Hepatic stellate cell (primary cell): ENCODE results near the gene SPAG5.

Experiments
- DNase-seq: peaks from one replicate; pipeline ENCODE4 v3.0.0; 2011; ENCODE audit warnings: low spot score

The SPAG5 gene

DNA sequence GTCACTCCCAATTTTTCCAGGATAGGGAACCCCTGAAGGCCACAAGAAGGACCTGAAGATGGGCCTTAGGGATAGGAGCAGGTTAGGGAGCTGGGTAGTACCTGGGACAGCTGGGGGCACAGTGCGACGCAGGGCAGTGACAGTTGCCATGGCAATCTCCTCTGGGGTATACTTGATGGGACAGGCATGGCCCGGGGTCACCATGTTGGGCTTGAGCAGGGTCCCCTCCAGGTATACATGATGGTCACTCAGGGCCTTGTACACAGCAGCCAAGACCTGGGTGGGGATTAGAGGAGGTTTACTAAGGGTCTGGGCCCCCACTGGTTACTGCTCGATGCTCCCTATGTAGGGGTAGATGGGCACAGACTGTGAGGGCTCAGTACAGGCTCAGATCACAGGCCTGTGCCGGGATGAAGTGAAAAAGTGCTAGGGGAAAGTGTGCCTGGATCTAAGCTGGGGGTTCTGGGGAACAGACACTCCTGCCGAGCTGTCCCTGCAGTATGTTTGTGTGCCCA is 24.8 kb downstream of the SPAG5 start:
- DNase-seq, result no peak

GRCh38 chr17:28573521-28573920 is 25.3 kb downstream of the SPAG5 start:
- no peak for DNase-seq

DNA sequence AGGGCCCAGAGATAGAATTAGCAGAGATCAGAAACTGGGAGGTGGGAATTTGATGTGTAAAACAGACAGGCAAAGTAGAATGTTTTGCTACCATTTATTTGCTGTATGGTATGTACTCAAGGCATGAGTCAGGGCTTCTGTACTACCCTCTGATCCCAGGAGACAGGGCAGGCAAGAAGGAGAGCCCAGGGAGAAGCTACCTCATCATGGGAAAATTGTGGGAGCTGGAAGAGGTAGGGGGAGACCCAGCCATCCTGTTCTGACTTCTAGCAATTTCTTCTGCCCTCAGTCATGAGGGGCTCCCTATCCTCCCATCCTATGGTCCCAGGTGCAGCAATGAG is 25.8 kb downstream of the SPAG5 start:
- DNase-seq, result peak; percentile 40

GRCh38 chr17:28572259-28573039 is 26.4 kb downstream of the SPAG5 start:
- DNase-seq, result no peak

GRCh38 chr17:28571361-28572122 is 27.3 kb downstream of the SPAG5 start, which contains the start of gene PIGS:
TSS of gene PIGS (minus strand) at chr17:28571524. CDS start at chr17:28571496, 28 bp downstream.
- DNase-seq, result peak; percentile 99

DNA sequence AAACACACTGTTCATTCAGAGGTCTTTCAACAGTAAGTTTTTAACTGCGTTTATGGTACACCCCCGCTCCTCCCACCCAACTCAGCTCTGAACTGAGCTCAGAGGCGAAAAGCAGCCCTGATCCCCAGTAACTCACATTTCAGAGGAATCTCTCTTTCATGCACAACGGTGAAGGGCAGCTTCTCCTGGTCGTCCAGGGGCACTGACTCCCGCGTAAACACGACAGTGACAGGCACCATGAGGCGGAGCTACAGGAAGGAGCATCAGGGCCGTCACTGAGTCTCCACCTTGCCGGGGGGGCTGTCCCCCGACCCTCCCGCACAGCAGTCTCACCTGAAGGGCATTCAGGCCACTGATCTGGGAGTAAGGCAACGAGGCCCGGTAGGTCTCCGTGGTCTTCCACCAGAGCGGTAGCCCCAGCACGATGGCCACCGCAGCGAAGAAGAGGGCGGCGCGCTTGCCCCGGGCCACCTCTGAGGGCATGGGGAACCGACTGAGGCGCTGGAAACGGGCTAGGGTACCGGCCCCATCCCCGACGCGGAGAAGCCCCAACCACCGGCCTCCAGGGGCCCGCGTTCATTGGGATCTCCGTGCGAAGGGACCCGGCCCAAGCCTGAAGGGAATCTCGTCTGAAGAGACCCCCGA is 28.0 kb downstream of the SPAG5 start:
- DNase-seq, result peak; percentile 43

- DNase-seq, result no peak
These were observed 29.4 kb downstream of the SPAG5 start for GRCh38 chr17:28569446-28569845.

DNA sequence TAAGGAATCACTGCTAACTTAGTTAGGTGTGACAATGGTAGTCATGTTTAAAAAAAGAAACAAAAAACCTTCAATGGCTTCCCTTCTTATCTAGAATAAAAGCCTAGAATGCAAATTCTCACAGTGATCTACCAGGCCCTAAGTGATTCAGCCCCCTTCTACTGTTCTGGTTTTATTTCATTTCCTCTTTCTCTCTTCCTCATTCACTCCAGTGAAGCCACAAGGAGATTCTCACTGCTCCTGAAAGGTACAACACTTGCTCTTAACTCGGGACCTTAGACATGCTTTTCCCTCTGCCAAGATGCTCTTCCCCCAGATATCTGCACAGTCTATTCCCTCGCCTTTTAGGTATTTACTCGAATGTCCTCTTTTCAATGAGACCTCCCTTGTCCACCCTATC is 31.2 kb downstream of the SPAG5 start:
- DNase-seq, result no peak

- peak; percentile 70 for DNase-seq
These were observed 35.4 kb downstream of the SPAG5 start for GRCh38 chr17:28563475-28563874.

GRCh38 chr17:28555022-28555421 is 43.8 kb downstream of the SPAG5 start:
- no peak for DNase-seq

- no peak for DNase-seq
These were observed 44.3 kb downstream of the SPAG5 start for GRCh38 chr17:28554565-28554964.

DNA sequence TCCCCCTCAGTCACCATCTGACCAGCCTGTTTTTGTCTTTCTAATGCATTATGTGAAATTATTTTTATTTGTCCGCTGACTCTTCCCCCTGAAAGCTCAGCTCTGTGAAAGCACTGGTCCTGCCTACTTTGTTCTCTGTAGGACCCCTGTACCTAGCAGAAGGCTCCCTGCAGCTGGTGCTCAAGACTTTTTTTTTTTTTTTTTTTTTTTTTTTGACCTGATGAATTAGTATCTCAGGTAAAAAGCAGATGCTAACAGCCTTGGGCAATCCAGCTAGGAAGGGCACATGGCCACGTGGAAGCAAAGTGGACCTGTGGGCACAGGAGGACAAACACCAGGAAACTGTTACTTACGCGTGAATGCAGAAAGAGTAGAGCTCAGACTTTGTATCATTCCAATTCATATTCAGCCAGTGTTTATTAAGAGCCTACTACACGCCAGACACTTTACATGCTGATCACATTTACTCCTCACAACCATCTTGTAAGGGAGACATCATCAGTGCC is 45.8 kb downstream of the SPAG5 start:
- DNase-seq, result no peak

GRCh38 chr17:28552176-28552999 is 46.4 kb downstream of the SPAG5 start, which contains the start of gene UNC119:
TSS of gene UNC119 (minus strand) at chr17:28552624. CDS start at chr17:28552557, 67 bp downstream.
- DNase-seq, result peak; percentile 92

- DNase-seq, result peak; percentile 65
These were observed 47.2 kb downstream of the SPAG5 start for GRCh38 chr17:28551421-28552175.

- no peak for DNase-seq
These were observed 48.0 kb downstream of the SPAG5 start for GRCh38 chr17:28550858-28551257.

DNA sequence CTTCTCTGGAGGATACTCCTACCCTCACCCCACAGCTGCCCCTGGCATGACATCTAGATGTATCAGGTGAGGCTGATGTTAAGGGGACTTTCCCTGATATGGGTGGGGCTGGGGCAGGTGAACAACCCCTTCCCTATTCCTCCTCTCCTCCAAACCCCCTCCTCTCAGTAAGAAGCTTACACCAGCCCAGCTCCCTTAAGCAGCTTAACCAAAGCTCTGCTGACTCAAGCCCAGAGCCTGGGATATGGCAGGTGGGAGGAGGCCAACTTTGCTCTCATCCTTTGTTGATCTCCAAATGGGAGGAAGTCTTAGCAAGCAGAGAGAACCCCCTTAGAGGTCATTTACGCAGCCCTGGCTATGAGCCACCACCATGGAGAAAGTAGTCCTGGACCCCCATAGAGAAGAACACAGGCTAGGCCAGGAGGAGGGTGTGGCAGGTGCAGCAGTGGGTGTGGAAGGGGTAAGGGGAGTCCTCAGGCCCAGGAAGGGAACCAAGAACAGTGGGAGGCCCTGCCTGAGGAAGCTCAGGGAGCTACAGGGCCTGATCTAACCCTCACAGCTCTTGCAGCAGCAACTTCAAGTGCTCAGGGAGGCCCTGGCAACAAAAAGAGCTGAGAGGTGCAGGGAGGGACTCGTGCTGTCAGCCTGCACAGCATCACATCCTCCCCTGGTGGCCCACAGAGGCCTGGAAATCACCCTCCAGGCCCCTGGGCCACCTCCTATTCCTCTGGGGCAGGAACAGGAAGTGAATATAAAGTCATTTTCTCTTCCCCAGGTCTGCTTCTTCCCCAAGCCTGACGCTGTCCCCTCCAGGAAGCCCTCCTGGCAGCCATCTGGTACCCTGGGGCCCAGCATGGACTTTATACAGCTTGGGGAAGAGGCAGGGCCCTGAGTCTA is 49.3 kb downstream of the SPAG5 start:
- DNase-seq, result no peak

DNA sequence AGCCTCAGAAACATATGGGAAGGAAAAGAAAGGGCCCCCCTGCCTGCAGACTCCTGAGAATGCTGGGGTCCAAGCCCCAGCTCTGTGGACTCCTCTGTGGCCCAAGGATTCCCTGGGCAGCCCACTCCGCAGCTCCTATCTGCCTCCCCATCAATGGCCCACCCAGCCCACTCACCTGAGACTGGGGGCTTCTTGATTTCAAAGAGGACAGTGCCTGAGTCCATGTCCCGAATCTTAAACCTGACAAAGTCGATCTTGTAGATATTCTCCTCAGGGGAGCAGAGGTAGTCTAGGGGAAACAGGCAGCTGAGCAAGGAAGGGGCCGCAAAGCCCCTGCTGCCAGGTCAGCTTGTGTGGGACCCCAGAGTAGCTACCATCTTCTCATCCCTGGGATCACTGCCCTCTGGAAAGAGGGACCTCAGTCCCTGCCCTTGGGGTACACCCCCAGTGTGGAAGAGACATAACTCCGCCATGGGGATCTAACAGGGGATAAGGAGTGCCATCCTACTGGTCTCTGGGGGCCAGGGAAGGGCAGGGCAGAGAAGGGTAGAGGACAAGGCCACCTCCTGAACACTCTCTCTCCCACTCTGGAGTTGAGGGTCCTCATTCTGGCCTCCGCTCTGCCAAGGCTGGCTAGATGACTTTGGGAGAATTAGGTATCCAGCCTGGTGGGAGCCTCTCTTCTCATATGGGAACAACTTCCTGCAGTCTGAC is 50.3 kb downstream of the SPAG5 start:
- DNase-seq, result no peak

DNA sequence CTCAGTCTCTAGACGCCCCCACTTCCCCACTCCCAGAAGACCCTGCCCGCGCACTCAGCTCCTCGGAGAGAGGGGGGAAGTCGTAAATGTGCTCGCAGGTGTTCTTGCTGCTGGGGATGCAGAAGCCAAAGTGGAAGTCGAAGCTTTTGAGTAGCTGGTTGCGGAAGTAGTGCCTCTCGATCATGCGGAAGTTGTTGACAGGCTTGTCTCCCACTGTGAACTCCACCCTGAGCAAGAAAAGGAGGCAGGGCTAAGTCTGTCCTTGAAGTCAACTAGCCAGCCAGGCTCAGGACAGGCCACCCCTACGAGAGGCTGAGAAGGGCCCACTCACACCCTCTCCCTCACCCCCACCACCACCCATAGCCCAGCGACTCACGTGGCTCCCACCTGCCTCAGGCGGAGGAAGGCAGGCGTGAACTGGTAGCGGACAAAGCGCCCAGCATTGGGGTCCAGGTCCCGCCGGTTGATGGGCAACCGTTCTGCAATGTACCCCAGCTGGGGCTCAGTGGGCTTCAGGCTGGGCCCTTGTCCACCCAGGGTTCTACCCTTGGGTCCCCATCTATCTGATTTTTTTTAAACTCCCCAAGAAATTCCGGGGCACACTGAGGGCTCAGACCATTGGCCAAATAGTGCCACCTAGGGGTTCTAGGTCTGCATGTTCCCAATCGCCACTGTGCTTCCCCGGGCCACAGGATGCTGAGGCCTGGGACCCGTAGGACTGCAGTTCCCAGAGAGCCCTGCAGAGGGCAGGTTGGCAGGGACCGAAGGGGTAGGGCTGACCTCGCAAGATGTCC is 51.0 kb downstream of the SPAG5 start:
- DNase-seq, result peak; percentile 91
